GM23338 (cell line): ENCODE data around the gene EDIL3. TPM values are rescaled to one million over a fixed set of nuclear protein-coding genes. Genes with fewer than 3 reads are reported as not detected.

Experiments used
- ATAC-seq: fragments of 200-7000 bp; cut with Tn5 transposase; 3 replicates; pipeline ENCODE4 v1.9.1; 2020
- DNase-seq: peaks from one replicate; pipeline ENCODE4 v3.0.0-alpha.2; 2015; ENCODE audit warnings: low spot score
- H2AFZ ChIP-seq: fragments of 200-600 bp; sonication (generic); 2 replicates; pipeline ENCODE4 v1.8.0; 2016; ENCODE audit warnings: antibody characterized with exemption, mild to moderate bottlenecking, moderate library complexity
- H3F3A ChIP-seq: fragments of 200-600 bp; sonication (generic); replicated peaks from 2 replicates; pipeline ENCODE4 v1.8.0; 2017; ENCODE audit warnings: antibody characterized with exemption, mixed run types, low read depth
- H3K27ac ChIP-seq: fragments of 200-600 bp; sonication (generic); 2 replicates; pipeline ENCODE4 v1.6.1; 2016; ENCODE audit warnings: low read depth
- H3K27me3 ChIP-seq: fragments of 200-600 bp; sonication (generic); 2 replicates; pipeline ENCODE4 v1.8.0; 2016; ENCODE audit warnings: mild to moderate bottlenecking, mixed run types, moderate library complexity; ENCODE audit not compliant: insufficient read depth
- H3K36me3 ChIP-seq: fragments of 200-600 bp; sonication (generic); 2 replicates; pipeline ENCODE4 v1.8.0; 2016; ENCODE audit warnings: mild to moderate bottlenecking; ENCODE audit not compliant: insufficient read depth
- H3K4me1 ChIP-seq: fragments of 200-600 bp; sonication (generic); 2 replicates; pipeline ENCODE4 v1.8.0; 2016; ENCODE audit warnings: mild to moderate bottlenecking, moderate library complexity; ENCODE audit not compliant: insufficient read depth
- H3K4me2 ChIP-seq: fragments of 200-600 bp; sonication (generic); 2 replicates; pipeline ENCODE4 v1.7.1; 2017; ENCODE audit warnings: mixed run types
- H3K4me3 ChIP-seq: fragments of 200-600 bp; sonication (generic); 2 replicates; pipeline ENCODE4 v1.6.1; 2016; ENCODE audit warnings: mixed run types
- H3K79me2 ChIP-seq: fragments of 200-600 bp; sonication (generic); replicated peaks from 2 replicates; pipeline ENCODE4 v1.8.0; 2017; ENCODE audit warnings: mild to moderate bottlenecking; ENCODE audit not compliant: insufficient read depth
- H3K9me2 ChIP-seq: fragments of 200-600 bp; sonication (generic); 2 replicates; pipeline ENCODE4 v1.8.0; 2017; ENCODE audit not compliant: insufficient read depth
- H4K20me1 ChIP-seq: fragments of 200-600 bp; sonication (generic); replicated peaks from 2 replicates; pipeline ENCODE4 v1.8.0; 2017; ENCODE audit warnings: mild to moderate bottlenecking; ENCODE audit not compliant: insufficient read depth
- H3K27ac Mint-ChIP-seq: 2 replicates; pipeline ENCODE4 v1.8.0; 2020; ENCODE audit warnings: inconsistent platforms, mild to moderate bottlenecking, moderate library complexity, mixed read lengths
- H3K27me3 Mint-ChIP-seq: 3 replicates; pipeline ENCODE4 v1.8.0; 2022; ENCODE audit warnings: low read depth, mild to moderate bottlenecking, moderate library complexity, mixed read lengths, inconsistent platforms; ENCODE audit not compliant: insufficient read depth, poor library complexity
- H3K36me3 Mint-ChIP-seq: 3 replicates; pipeline ENCODE4 v1.8.0; 2021; ENCODE audit warnings: low read depth, mild to moderate bottlenecking, inconsistent platforms, moderate library complexity, mixed read lengths
- H3K4me1 Mint-ChIP-seq: 3 replicates; pipeline ENCODE4 v1.8.0; 2020; ENCODE audit warnings: mild to moderate bottlenecking, inconsistent platforms, mixed read lengths
- H3K4me3 Mint-ChIP-seq: 3 replicates; pipeline ENCODE4 v1.8.0; 2021; ENCODE audit warnings: moderate library complexity, mild to moderate bottlenecking, inconsistent platforms, mixed read lengths
- H3K9me3 Mint-ChIP-seq: 3 replicates; pipeline ENCODE4 v1.8.0; 2020; ENCODE audit warnings: moderate library complexity, mild to moderate bottlenecking, inconsistent platforms, mixed read lengths
- EZH2 ChIP-seq: fragments of 200-600 bp; sonication (generic); IDR thresholded peaks from one replicate; pipeline ENCODE4 v1.8.0; 2017; ENCODE audit warnings: antibody characterized with exemption, mild to moderate bottlenecking, low read depth; ENCODE audit not compliant: unreplicated experiment
- polyA plus RNA-seq: library from polyadenylated mRNA; unstranded; fragments of >200 nt; fragmentation: Nextera tagmentation; extraction: Ambion mirVana; gene quantifications from 2 replicates; pipeline ENCODE4 v1.2.1, GENCODE V29; 2016
- total RNA-seq: library from RNA; depleted of rRNA; stranded (reverse); fragments of >200 nt; shearing (Covaris generic); gene quantifications from 2 replicates; pipeline ENCODE4 v1.2.3, GENCODE V29; 2014
- TF ChIP-seq, protein P1 (sequence below): fragments of 250-450 bp; sonication (Bioruptor Pico); IDR thresholded peaks from 2 replicates; pipeline ENCODE4 v1.5.0; 2020; ENCODE audit warnings: mild to moderate bottlenecking, moderate library complexity
- TF ChIP-seq, protein P2 (sequence below), 2 experiments: fragments of 200-600 bp in 1 of 2; sonication (generic) in 1 of 2; conservative IDR thresholded peaks; 2 replicates each; pipeline versions ENCODE4 v1.5.1 to v1.6.1; 2016 to 2017; ENCODE audit warnings: antibody characterized with exemption in 2 of 2, low read depth in 2 of 2, mild to moderate bottlenecking in 2 of 2, moderate library complexity in 1 of 2

The EDIL3 gene
- total and polyA plus RNA-seq, 2 experiments from 2014 or later: 43.3 to 61.9 TPM

DNA sequence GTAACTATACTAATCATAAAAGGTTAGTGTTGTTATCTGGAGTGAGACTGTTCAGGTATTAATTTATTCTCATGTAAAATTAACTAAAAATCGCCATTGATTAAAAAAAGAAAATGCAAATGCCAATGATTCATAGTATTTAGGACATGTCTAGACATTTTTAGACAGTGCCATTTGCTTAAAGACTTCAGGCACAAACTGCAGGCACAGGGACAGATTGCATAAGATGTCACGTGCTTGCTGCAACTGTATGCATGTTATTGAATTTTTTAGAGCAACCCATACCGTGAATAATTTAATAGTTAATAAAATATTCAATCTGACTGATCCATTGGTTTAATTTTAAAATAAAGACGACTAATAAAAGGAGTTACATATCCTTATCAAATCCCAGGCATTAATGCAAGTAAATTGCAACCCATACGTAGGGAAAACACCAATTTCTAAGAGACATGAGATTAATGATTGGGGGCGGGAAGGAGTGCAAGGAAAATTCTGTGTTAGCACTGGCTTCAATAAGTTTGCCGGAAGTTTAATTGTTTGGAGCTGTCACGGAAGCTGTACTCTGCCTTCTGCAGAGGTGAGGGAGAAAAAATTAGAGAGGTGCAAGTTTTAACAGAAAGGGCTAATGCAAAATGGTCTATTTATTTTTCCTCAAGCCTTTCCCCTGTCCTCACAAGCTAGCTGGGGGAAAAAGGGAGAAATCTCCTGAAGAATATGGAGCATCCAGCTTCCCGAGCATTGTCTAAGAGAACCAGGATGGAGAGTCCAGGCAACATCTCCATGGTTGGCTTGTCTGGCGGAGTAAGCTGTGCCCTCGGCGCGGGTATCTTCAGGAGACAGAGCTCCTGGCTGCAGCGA is 2.9 kb downstream of the EDIL3 start:
- TF ChIP-seq, protein P1, sequence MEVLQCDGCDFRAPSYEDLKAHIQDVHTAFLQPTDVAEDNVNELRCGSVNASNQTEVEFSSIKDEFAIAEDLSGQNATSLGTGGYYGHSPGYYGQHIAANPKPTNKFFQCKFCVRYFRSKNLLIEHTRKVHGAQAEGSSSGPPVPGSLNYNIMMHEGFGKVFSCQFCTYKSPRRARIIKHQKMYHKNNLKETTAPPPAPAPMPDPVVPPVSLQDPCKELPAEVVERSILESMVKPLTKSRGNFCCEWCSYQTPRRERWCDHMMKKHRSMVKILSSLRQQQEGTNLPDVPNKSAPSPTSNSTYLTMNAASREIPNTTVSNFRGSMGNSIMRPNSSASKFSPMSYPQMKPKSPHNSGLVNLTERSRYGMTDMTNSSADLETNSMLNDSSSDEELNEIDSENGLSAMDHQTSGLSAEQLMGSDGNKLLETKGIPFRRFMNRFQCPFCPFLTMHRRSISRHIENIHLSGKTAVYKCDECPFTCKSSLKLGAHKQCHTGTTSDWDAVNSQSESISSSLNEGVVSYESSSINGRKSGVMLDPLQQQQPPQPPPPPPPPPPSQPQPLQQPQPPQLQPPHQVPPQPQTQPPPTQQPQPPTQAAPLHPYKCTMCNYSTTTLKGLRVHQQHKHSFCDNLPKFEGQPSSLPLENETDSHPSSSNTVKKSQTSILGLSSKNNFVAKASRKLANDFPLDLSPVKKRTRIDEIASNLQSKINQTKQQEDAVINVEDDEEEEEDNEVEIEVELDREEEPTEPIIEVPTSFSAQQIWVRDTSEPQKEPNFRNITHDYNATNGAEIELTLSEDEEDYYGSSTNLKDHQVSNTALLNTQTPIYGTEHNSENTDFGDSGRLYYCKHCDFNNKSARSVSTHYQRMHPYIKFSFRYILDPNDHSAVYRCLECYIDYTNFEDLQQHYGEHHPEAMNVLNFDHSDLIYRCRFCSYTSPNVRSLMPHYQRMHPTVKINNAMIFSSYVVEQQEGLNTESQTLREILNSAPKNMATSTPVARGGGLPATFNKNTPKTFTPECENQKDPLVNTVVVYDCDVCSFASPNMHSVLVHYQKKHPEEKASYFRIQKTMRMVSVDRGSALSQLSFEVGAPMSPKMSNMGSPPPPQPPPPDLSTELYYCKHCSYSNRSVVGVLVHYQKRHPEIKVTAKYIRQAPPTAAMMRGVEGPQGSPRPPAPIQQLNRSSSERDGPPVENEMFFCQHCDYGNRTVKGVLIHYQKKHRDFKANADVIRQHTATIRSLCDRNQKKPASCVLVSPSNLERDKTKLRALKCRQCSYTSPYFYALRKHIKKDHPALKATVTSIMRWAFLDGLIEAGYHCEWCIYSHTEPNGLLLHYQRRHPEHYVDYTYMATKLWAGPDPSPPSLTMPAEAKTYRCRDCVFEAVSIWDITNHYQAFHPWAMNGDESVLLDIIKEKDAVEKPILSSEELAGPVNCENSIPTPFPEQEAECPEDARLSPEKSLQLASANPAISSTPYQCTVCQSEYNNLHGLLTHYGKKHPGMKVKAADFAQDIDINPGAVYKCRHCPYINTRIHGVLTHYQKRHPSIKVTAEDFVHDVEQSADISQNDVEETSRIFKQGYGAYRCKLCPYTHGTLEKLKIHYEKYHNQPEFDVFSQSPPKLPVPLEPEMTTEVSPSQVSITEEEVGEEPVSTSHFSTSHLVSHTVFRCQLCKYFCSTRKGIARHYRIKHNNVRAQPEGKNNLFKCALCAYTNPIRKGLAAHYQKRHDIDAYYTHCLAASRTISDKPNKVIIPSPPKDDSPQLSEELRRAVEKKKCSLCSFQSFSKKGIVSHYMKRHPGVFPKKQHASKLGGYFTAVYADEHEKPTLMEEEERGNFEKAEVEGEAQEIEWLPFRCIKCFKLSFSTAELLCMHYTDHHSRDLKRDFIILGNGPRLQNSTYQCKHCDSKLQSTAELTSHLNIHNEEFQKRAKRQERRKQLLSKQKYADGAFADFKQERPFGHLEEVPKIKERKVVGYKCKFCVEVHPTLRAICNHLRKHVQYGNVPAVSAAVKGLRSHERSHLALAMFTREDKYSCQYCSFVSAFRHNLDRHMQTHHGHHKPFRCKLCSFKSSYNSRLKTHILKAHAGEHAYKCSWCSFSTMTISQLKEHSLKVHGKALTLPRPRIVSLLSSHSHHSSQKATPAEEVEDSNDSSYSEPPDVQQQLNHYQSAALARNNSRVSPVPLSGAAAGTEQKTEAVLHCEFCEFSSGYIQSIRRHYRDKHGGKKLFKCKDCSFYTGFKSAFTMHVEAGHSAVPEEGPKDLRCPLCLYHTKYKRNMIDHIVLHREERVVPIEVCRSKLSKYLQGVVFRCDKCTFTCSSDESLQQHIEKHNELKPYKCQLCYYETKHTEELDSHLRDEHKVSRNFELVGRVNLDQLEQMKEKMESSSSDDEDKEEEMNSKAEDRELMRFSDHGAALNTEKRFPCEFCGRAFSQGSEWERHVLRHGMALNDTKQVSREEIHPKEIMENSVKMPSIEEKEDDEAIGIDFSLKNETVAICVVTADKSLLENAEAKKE (CRISPR knock-in tag): no peak
- Histone ChIP-seq H4K20me1 (no peaks in the 10 kb centered on the region), H3K27ac (no peak overlapping the region), H3K9me2 (no peaks in the 10 kb centered on the region), H3K79me2 (peaks cover 72% of the 10 kb centered on the region), H3K4me3 (peak overlapping the region; percentile 84), H3K36me3 (no peaks in the 10 kb centered on the region), H3F3A (no peaks in the 10 kb centered on the region), H3K27me3 (peaks cover 10% of the 10 kb centered on the region; the same call in 1 of the 2 replicates), H3K4me2 (peak overlapping the region; percentile 95), H2AFZ (peak overlapping the region; percentile 56; the same call in 1 of the 2 replicates), H3K4me1 (peaks cover 39% of the 10 kb centered on the region)
- DNase-seq: no peak
- Mint-ChIP-seq H3K36me3 (no peaks in the 10 kb centered on the region; the same call in 2 of the 3 replicates), H3K4me3 (peak overlapping the region; percentile 97), H3K27me3 (peaks cover 22% of the 10 kb centered on the region), H3K4me1 (peaks cover 28% of the 10 kb centered on the region), H3K27ac (peak overlapping the region; percentile 86), H3K9me3 (no peaks in the 10 kb centered on the region; the same call in 2 of the 3 replicates)
- no peak for ATAC-seq

DNA sequence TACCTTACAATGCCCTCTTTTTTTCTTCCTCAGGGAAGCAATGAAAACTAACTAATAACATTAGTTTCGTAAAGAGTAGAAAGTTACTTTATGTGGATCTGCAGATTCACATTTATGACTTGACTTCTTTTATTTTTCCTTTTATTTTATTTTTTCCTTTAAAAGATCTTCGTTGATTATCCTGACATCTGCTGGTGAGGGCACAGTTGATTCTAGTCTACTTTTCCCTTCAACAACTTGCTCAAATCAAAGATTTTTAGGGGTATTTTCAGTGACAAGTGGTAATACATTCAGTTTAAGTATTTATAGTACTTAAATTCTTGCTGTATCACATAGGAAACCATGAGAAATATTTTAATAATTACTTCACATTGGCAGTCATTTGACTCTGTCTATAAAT is 4.9 kb downstream of the EDIL3 start:
- Histone ChIP-seq H2AFZ (no peak overlapping the region), H3K27me3 (peaks cover 10% of the 10 kb centered on the region; the same call in 1 of the 2 replicates), H3K4me2 (no peak overlapping the region), H3K27ac (no peak overlapping the region), H3K4me1 (peaks cover 25% of the 10 kb centered on the region), H3K36me3 (no peaks in the 10 kb centered on the region), H4K20me1 (no peaks in the 10 kb centered on the region), H3K79me2 (peaks cover 90% of the 10 kb centered on the region), H3K4me3 (no peak overlapping the region), H3K9me2 (no peaks in the 10 kb centered on the region), H3F3A (no peaks in the 10 kb centered on the region)
- no peak overlapping the region for H3K4me3 Mint-ChIP-seq
- ATAC-seq: no peak
- DNase-seq: no peak
- no peaks in the 10 kb centered on the region for H3K9me3 Mint-ChIP-seq
- TF ChIP-seq, protein P2, sequence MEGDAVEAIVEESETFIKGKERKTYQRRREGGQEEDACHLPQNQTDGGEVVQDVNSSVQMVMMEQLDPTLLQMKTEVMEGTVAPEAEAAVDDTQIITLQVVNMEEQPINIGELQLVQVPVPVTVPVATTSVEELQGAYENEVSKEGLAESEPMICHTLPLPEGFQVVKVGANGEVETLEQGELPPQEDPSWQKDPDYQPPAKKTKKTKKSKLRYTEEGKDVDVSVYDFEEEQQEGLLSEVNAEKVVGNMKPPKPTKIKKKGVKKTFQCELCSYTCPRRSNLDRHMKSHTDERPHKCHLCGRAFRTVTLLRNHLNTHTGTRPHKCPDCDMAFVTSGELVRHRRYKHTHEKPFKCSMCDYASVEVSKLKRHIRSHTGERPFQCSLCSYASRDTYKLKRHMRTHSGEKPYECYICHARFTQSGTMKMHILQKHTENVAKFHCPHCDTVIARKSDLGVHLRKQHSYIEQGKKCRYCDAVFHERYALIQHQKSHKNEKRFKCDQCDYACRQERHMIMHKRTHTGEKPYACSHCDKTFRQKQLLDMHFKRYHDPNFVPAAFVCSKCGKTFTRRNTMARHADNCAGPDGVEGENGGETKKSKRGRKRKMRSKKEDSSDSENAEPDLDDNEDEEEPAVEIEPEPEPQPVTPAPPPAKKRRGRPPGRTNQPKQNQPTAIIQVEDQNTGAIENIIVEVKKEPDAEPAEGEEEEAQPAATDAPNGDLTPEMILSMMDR (conservative IDR thresholded peaks at IDR 0.05; ENCODE audit: low read depth in 2 of 2): peak; percentile 32 to 33; a peak in 2 of 4 replicates
- TF ChIP-seq EZH2: no peak
- H3K27ac Mint-ChIP-seq: no peak overlapping the region
- peaks cover 12% of the 10 kb centered on the region for H3K4me1 Mint-ChIP-seq
- H3K27me3 Mint-ChIP-seq: peaks cover 18% of the 10 kb centered on the region
- H3K36me3 Mint-ChIP-seq: no peaks in the 10 kb centered on the region
